ENCODE measurements around the gene FBXO34. TPM values are rescaled to one million over a fixed set of nuclear protein-coding genes. Genes with fewer than 3 reads are reported as not detected.

FBXO34 gene
- total and polyA plus RNA-seq, 10 of the 15 experiments (the other 5 are each of a cell fraction or from before 2014, with no cell fraction given) = 5.6 to 22.8 (median 17.6) TPM

GRCh38 chr14:55240526-55241178 lies 30.6 kb upstream of the FBXO34 start:
- no TSS peak for BruUV-seq (replicated peaks)
- Histone ChIP-seq H3K9me3 (replicated peaks; ENCODE audit: control insufficient read depth, insufficient read depth, low read length) (no peaks in the 10 kb centered on the region), H3K9ac (ENCODE audit: control insufficient read depth, insufficient read depth, low read length) (no peak overlapping the region), H3K27ac (ENCODE audit: control insufficient read depth, insufficient read depth) (no peak overlapping the region), H4K20me1 (ENCODE audit: control insufficient read depth, insufficient read depth) (no peaks in the 10 kb centered on the region), H3K36me3 (ENCODE audit: control insufficient read depth in 2 of 2, insufficient read depth in 2 of 2, low read length in 1 of 2) (no peaks in the 10 kb centered on the region), H3K4me3 (no peak overlapping the region), H3K27me3 (replicated peaks in 1 of 2; ENCODE audit: control insufficient read depth in 2 of 2, insufficient read depth in 2 of 2, low read length in 1 of 2) (peaks cover 0 to 2% of the 10 kb centered on the region in 2 experiments; a peak in 1 of 4 replicates), H3K79me2 (ENCODE audit: control insufficient read depth, insufficient read depth, low read length) (no peaks in the 10 kb centered on the region), H3K4me2 (ENCODE audit: control insufficient read depth, insufficient read depth) (no peak overlapping the region), H3K4me1 (ENCODE audit: control insufficient read depth, insufficient read depth, low read length) (no peaks in the 10 kb centered on the region), H2AFZ (ENCODE audit: control insufficient read depth, low read depth, low read length) (no peak overlapping the region)
- ChIA-PET SMC1A (ENCODE audit: uncharacterized antibody, unreplicated experiment) (no interaction called here), POLR2A (no interaction called here), RAD21 (ENCODE audit: unreplicated experiment) (no interaction called here), CTCF (interaction anchor here (0.6 to 1.3 kb wide), 2 partner anchors 114 to 125 kb away, joined by 3 read pairs; no protein-coding TSS in a partner anchor)
- TF ChIP-seq MYB (IDR thresholded peaks at IDR 0.05; ENCODE audit: borderline replicate concordance, low read depth, low read length) = no peak
- TF ChIP-seq BHLHE40 (IDR thresholded peaks at IDR 0.05; ENCODE audit: borderline replicate concordance in 1 of 2, low read depth in 2 of 2, low read length in 1 of 2) = no peak
- TF ChIP-seq ELK1 (IDR thresholded peaks at IDR 0.05; ENCODE audit: low read depth, low read length) = no peak
- TF ChIP-seq POLR2A (IDR thresholded peaks at IDR 0.05; ENCODE audit: low read depth, low read length) = no peak
- no peak for TF ChIP-seq HCFC1 (IDR thresholded peaks at IDR 0.05; ENCODE audit: low read length)
- no peak for TF ChIP-seq POU2F2 (IDR thresholded peaks at IDR 0.05; ENCODE audit: borderline replicate concordance, low read depth, low read length)
- TF ChIP-seq ZBTB11 (CRISPR knock-in tag; IDR thresholded peaks at IDR 0.05) = no peak
- no peak for TF ChIP-seq MYC (IDR thresholded peaks at IDR 0.05; ENCODE audit: insufficient read depth, insufficient read length, insufficient replicate concordance, low read length, severe bottlenecking)
- TF ChIP-seq ZNF274 (IDR thresholded peaks at IDR 0.05; ENCODE audit: insufficient read depth, insufficient read length) = no peak
- TF ChIP-seq YY1 (IDR thresholded peaks at IDR 0.05; ENCODE audit: low read depth, low read length) = no peak
- no peak for TF ChIP-seq STAT1 (conservative IDR thresholded peaks at IDR 0.05)
- TF ChIP-seq SP1 (IDR thresholded peaks at IDR 0.05; ENCODE audit: low read depth, low read length) = no peak
- TF ChIP-seq YBX1 (IDR thresholded peaks at IDR 0.05) = no peak
- TF ChIP-seq ASH2L (IDR thresholded peaks at IDR 0.05; ENCODE audit: borderline replicate concordance, low read depth) = no peak
- TF ChIP-seq, protein P1, sequence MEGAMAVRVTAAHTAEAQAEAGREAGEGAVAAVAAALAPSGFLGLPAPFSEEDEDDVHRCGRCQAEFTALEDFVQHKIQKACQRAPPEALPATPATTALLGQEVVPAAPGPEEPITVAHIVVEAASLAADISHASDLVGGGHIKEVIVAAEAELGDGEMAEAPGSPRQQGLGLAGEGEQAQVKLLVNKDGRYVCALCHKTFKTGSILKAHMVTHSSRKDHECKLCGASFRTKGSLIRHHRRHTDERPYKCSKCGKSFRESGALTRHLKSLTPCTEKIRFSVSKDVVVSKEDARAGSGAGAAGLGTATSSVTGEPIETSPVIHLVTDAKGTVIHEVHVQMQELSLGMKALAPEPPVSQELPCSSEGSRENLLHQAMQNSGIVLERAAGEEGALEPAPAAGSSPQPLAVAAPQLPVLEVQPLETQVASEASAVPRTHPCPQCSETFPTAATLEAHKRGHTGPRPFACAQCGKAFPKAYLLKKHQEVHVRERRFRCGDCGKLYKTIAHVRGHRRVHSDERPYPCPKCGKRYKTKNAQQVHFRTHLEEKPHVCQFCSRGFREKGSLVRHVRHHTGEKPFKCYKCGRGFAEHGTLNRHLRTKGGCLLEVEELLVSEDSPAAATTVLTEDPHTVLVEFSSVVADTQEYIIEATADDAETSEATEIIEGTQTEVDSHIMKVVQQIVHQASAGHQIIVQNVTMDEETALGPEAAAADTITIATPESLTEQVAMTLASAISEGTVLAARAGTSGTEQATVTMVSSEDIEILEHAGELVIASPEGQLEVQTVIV (IDR thresholded peaks at IDR 0.05; ENCODE audit: borderline replicate concordance, partially characterized antibody) = no peak
- TF ChIP-seq, protein P2, sequence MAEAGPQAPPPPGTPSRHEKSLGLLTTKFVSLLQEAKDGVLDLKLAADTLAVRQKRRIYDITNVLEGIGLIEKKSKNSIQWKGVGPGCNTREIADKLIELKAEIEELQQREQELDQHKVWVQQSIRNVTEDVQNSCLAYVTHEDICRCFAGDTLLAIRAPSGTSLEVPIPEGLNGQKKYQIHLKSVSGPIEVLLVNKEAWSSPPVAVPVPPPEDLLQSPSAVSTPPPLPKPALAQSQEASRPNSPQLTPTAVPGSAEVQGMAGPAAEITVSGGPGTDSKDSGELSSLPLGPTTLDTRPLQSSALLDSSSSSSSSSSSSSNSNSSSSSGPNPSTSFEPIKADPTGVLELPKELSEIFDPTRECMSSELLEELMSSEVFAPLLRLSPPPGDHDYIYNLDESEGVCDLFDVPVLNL (IDR thresholded peaks at IDR 0.05; ENCODE audit: low read depth, low read length) = no peak
- FAIRE-seq (no peak), DNase-seq (ENCODE audit: low read depth, low spot score) (no peak), ATAC-seq (no peak)
- WGBS (ENCODE audit: insufficient coverage, insufficient replicate concordance, low lambda C conversion rate, missing lambda C conversion rate) = 78% methylated on average over 33 of the region's 33 CpGs
- intact Hi-C loops (cut with micrococcal nuclease; ENCODE audit: unreplicated experiment) = no loop called here
- in situ Hi-C loops (cut with MboI) = loop anchor here (10.0 kb wide), 1 partner anchor 1234 kb away; no protein-coding TSS in a partner anchor

Measured in GM12878 (cell line).